Trophoblast cell (in vitro differentiated cells and primary cell): ENCODE data around the gene LRP1.
A peak's percentile ranks its signal among the peaks of the same experiment; 100 is the strongest.

Experiments
- DNase-seq, 2 donors: peaks; one replicate each; pipeline ENCODE4 v3.0.0-alpha.2; 2016
- H2AFZ ChIP-seq: 2 replicates; pipeline ENCODE4 v1.6.1; 2013; ENCODE audit warnings: low read length, moderate library complexity, mild to moderate bottlenecking; ENCODE audit not compliant: insufficient read depth, poor library complexity
- H2AK5ac ChIP-seq: 2 replicates; pipeline ENCODE4 v1.6.1; 2013; ENCODE audit warnings: mild to moderate bottlenecking, low read length
- H2BK120ac ChIP-seq: 2 replicates; pipeline ENCODE4 v1.6.1; 2013; ENCODE audit warnings: low read length, mild to moderate bottlenecking, moderate library complexity; ENCODE audit not compliant: insufficient read depth, poor library complexity
- H2BK12ac ChIP-seq: 2 replicates; pipeline ENCODE4 v1.6.1; 2013; ENCODE audit warnings: mild to moderate bottlenecking, low read length, moderate library complexity
- H2BK5ac ChIP-seq: 2 replicates; pipeline ENCODE4 v1.6.1; 2013; ENCODE audit warnings: low read length, low read depth, moderate library complexity, mild to moderate bottlenecking; ENCODE audit not compliant: poor library complexity
- H3K14ac ChIP-seq: 2 replicates; pipeline ENCODE4 v1.6.1; 2013; ENCODE audit warnings: mild to moderate bottlenecking, low read length
- H3K18ac ChIP-seq: 2 replicates; pipeline ENCODE4 v1.6.1; 2013; ENCODE audit warnings: mild to moderate bottlenecking, low read length
- H3K23ac ChIP-seq: 2 replicates; pipeline ENCODE4 v1.6.1; 2013; ENCODE audit warnings: low read length
- H3K27ac ChIP-seq: 2 replicates; pipeline ENCODE4 v1.5.1; 2013; ENCODE audit warnings: low read depth, mild to moderate bottlenecking, inconsistent platforms, low read length, moderate library complexity
- H3K27me3 ChIP-seq: 2 replicates; pipeline ENCODE4 v1.6.1; 2013; ENCODE audit warnings: inconsistent platforms, mild to moderate bottlenecking, low read length, moderate library complexity; ENCODE audit not compliant: insufficient read depth
- H3K36me3 ChIP-seq, 2 experiments: 1 replicate in 1 of 2; 2 replicates in 1 of 2; pipeline ENCODE4 v1.6.1; 2013; ENCODE audit warnings: low read length in 2 of 2, mild to moderate bottlenecking in 2 of 2, moderate library complexity in 1 of 2; ENCODE audit not compliant: insufficient read depth in 2 of 2, control insufficient read depth in 1 of 2
- H3K4ac ChIP-seq: 2 replicates; pipeline ENCODE4 v1.6.1; 2013; ENCODE audit warnings: low read depth, mild to moderate bottlenecking, low read length, moderate library complexity
- H3K4me1 ChIP-seq, 2 experiments: 1 replicate in 1 of 2; 2 replicates in 1 of 2; pipeline ENCODE4 v1.6.1; 2013; ENCODE audit warnings: low read length in 2 of 2, mild to moderate bottlenecking in 2 of 2, moderate library complexity in 1 of 2; ENCODE audit not compliant: insufficient read depth in 2 of 2, control insufficient read depth in 1 of 2
- H3K4me2 ChIP-seq: 2 replicates; pipeline ENCODE4 v1.6.1; 2013; ENCODE audit warnings: inconsistent platforms, mild to moderate bottlenecking, low read length, moderate library complexity
- H3K4me3 ChIP-seq: 2 replicates; pipeline ENCODE4 v1.5.1; 2013; ENCODE audit warnings: mild to moderate bottlenecking, low read depth, low read length, inconsistent platforms
- H3K79me1 ChIP-seq: one replicate; pipeline ENCODE4 v1.6.1; 2013; ENCODE audit warnings: low read length
- H3K79me2 ChIP-seq: 2 replicates; pipeline ENCODE4 v1.6.1; 2013; ENCODE audit warnings: low read length, mild to moderate bottlenecking; ENCODE audit not compliant: control insufficient read depth, insufficient read depth, poor library complexity
- H3K9ac ChIP-seq: 2 replicates; pipeline ENCODE4 v1.6.1; 2013; ENCODE audit warnings: mild to moderate bottlenecking, low read length
- H3K9me3 ChIP-seq: 2 replicates; pipeline ENCODE4 v1.6.1; 2013; ENCODE audit warnings: low read depth, mild to moderate bottlenecking, control low read depth, inconsistent platforms, low read length; ENCODE audit not compliant: insufficient read depth
- H4K12ac ChIP-seq: 2 replicates; pipeline ENCODE4 v1.6.1; 2013; ENCODE audit warnings: low read depth, mild to moderate bottlenecking, low read length, moderate library complexity
- H4K8ac ChIP-seq: 2 replicates; pipeline ENCODE4 v1.6.1; 2013; ENCODE audit warnings: low read depth, mild to moderate bottlenecking, low read length, moderate library complexity
- H4K91ac ChIP-seq: one replicate; pipeline ENCODE4 v1.6.1; 2013; ENCODE audit warnings: low read depth, mild to moderate bottlenecking, low read length, moderate library complexity
- WGBS: extraction: QIAGEN DNeasy Blood & Tissue Kit; methylation state at CpG from one replicate; pipeline ENCODE4 v1.1.7; 2013; ENCODE audit warnings: missing lambda C conversion rate; ENCODE audit not compliant: insufficient read length, insufficient coverage; ENCODE audit errors: extremely low coverage; 5-methylcytosine and 5-hydroxymethylcytosine counted together

The LRP1 gene

GRCh38 chr12:57242329-57242690, 114.0 kb downstream of the LRP1 start:
- H2BK5ac ChIP-seq: no peak overlapping the region
- H4K12ac ChIP-seq: no peak overlapping the region
- H3K9me3 ChIP-seq: peaks cover 2% of the 10 kb centered on the region
- H2AFZ ChIP-seq: no peak overlapping the region
- no peak overlapping the region for H3K18ac ChIP-seq
- no peak overlapping the region for H2AK5ac ChIP-seq
- no peak overlapping the region for H3K4me3 ChIP-seq
- no peak overlapping the region for H4K91ac ChIP-seq
- H3K79me2 ChIP-seq: peaks cover 2% of the 10 kb centered on the region
- H3K14ac ChIP-seq: no peak overlapping the region
- H4K8ac ChIP-seq: no peak overlapping the region
- peak overlapping the region; percentile 58 for H3K4me2 ChIP-seq
- no peaks in the 10 kb centered on the region for H3K36me3 ChIP-seq
- DNase-seq: no peak
- H2BK120ac ChIP-seq: no peak overlapping the region
- H3K23ac ChIP-seq: no peak overlapping the region
- no peak overlapping the region for H3K9ac ChIP-seq
- H3K4me1 ChIP-seq: peaks cover 20 to 33% of the 10 kb centered on the region in 2 experiments
- no CpG with 5 or more reads among the region's 18 CpGs for WGBS
- peaks cover 49% of the 10 kb centered on the region for H3K27me3 ChIP-seq
- peaks cover 2% of the 10 kb centered on the region for H3K79me1 ChIP-seq
- H2BK12ac ChIP-seq: no peak overlapping the region
- no peak overlapping the region for H3K27ac ChIP-seq
- no peak overlapping the region for H3K4ac ChIP-seq

GRCh38 chr12:57242691-57243454, 114.6 kb downstream of the LRP1 start:
- Histone ChIP-seq H3K23ac (no peak overlapping the region), H3K27ac (no peak overlapping the region), H3K4me3 (peak overlapping the region; percentile 29), H4K12ac (peak overlapping the region; percentile 48), H4K8ac (no peak overlapping the region), H3K18ac (no peak overlapping the region), H3K14ac (no peak overlapping the region), H2AFZ (peak overlapping the region; percentile 43), H3K79me1 (peaks cover 2% of the 10 kb centered on the region), H3K27me3 (peaks cover 44% of the 10 kb centered on the region), H3K4me1 (peaks cover 20 to 31% of the 10 kb centered on the region in 2 experiments), H2BK12ac (no peak overlapping the region), H2BK120ac (no peak overlapping the region), H2AK5ac (no peak overlapping the region), H3K4me2 (peak overlapping the region; percentile 58), H3K9me3 (no peaks in the 10 kb centered on the region), H3K79me2 (peaks cover 2% of the 10 kb centered on the region), H3K9ac (no peak overlapping the region), H2BK5ac (no peak overlapping the region), H3K36me3 (no peaks in the 10 kb centered on the region), H3K4ac (no peak overlapping the region), H4K91ac (no peak overlapping the region)
- DNase-seq: peak; percentile 37 to 73
- WGBS: no CpG with 5 or more reads among the region's 45 CpGs

- Histone ChIP-seq H2BK5ac (no peak overlapping the region), H3K4ac (no peak overlapping the region), H2AFZ (peak overlapping the region; percentile 45), H2AK5ac (no peak overlapping the region), H3K4me3 (no peak overlapping the region), H2BK12ac (no peak overlapping the region), H3K14ac (no peak overlapping the region), H3K4me2 (peak overlapping the region; percentile 58), H3K79me1 (peaks cover 2% of the 10 kb centered on the region), H3K36me3 (no peaks in the 10 kb centered on the region), H3K23ac (no peak overlapping the region), H3K9ac (no peak overlapping the region), H3K27ac (no peak overlapping the region), H3K4me1 (peaks cover 20 to 24% of the 10 kb centered on the region in 2 experiments), H3K9me3 (no peaks in the 10 kb centered on the region), H3K27me3 (peaks cover 35% of the 10 kb centered on the region), H4K8ac (no peak overlapping the region), H3K79me2 (no peaks in the 10 kb centered on the region), H3K18ac (no peak overlapping the region), H4K12ac (no peak overlapping the region), H4K91ac (no peak overlapping the region), H2BK120ac (no peak overlapping the region)
- WGBS: no CpG with 5 or more reads among the region's 41 CpGs
- DNase-seq: peak; percentile 81 to 90
These were observed 115.4 kb downstream of the LRP1 start for GRCh38 chr12:57243521-57244311.

- peaks cover 18 to 21% of the 10 kb centered on the region in 2 experiments for H3K4me1 ChIP-seq
- no peak overlapping the region for H2BK5ac ChIP-seq
- no peak overlapping the region for H4K8ac ChIP-seq
- H3K14ac ChIP-seq: no peak overlapping the region
- H2BK12ac ChIP-seq: no peak overlapping the region
- H2AFZ ChIP-seq: no peak overlapping the region
- H4K12ac ChIP-seq: no peak overlapping the region
- H3K4ac ChIP-seq: no peak overlapping the region
- H3K27me3 ChIP-seq: peaks cover 33% of the 10 kb centered on the region
- H3K9ac ChIP-seq: no peak overlapping the region
- H3K4me2 ChIP-seq: no peak overlapping the region
- no peak overlapping the region for H4K91ac ChIP-seq
- no peak overlapping the region for H3K23ac ChIP-seq
- no peak overlapping the region for H2BK120ac ChIP-seq
- no peak overlapping the region for H2AK5ac ChIP-seq
- no peaks in the 10 kb centered on the region for H3K36me3 ChIP-seq
- WGBS: no CpG with 5 or more reads among the region's 6 CpGs
- no peak overlapping the region for H3K18ac ChIP-seq
- no peaks in the 10 kb centered on the region for H3K79me2 ChIP-seq
- peaks cover 2% of the 10 kb centered on the region for H3K79me1 ChIP-seq
- no peak overlapping the region for H3K4me3 ChIP-seq
- DNase-seq: no peak
- no peaks in the 10 kb centered on the region for H3K9me3 ChIP-seq
- H3K27ac ChIP-seq: no peak overlapping the region
These were observed 116.0 kb downstream of the LRP1 start for GRCh38 chr12:57244312-57244696.
